NCI-H1417 treated with DMSO at 0.1 percent for 48 hours (cell line): ENCODE data around the gene TMTC3.
"Not testable (repeated sequence)": the region's sequence is repeated elsewhere in the genome, so short reads cannot be mapped to it uniquely, and the experiment has no call there.

Experiments used
- DNase-seq: peaks from one replicate; lab custom pipeline; 2025; lab: John Stamatoyannopoulos, UW

The TMTC3 gene

GRCh38 chr12:88141774-88142609 is at the start of gene TMTC3, which contains the start of gene CEP290:
Gene TMTC3 (plus strand): TSS chr12:88142307. CDS start chr12:88148316, 6,009 bp downstream.
Gene CEP290 (minus strand): TSS chr12:88142088. CDS start chr12:88141307, 781 bp downstream.
- peak; percentile 99 for DNase-seq

DNA sequence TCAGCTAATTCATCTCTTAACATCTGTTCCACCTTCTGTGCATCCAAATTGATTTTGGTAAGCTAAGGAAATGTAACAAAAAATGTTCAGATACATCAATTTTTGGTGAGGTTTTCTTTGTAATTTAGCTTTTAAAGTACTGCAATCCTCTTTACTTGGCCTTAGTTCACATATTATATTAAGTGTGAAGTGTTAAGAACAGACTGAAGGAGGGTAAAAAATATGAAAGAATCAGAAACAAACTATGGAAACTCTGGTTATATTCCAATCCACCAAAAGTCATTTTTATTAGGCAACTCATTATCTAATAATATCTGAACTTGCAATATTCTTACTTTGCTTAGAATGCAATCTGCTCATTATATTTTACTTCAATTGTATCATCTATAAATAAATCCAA is 49.3 kb upstream of the TMTC3 start:
- DNase-seq: no peak

DNA sequence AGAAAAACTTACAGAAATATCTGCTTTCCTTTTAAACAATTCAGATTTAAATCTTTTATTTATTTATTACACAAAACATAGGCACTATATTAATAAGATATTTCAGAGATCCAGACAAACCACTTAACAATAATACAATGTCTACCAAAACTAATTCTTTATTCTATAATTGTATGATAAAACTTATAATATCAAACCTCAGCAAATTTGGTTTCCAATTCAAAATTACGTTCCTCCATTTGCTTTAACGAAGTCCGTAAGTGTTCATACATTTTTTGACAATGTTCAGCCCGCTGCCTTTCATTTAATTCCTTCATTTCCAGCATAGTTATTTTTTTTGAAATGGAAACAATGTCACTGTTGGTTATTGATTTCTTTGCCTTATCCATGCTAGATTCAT is 48.5 kb upstream of the TMTC3 start:
- DNase-seq: no peak

DNA sequence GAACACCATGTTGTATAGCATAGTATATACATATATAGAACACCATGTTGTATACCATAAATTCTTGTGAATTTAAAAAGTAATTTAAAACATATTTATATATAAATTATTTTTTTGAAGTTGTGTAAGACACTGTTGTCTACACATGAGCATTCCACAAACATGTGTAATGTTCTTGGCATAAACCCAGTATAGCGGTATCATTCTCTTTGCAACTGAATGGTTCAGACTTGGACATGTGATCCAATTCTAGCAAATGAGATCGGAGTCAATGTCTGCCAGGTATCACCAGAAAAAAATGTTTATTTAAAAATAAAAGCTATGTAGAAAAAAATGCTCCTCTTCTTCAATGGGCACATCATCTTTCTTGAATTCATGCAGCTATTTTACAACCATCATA is 34.1 kb upstream of the TMTC3 start:
- DNase-seq: no peak

DNA sequence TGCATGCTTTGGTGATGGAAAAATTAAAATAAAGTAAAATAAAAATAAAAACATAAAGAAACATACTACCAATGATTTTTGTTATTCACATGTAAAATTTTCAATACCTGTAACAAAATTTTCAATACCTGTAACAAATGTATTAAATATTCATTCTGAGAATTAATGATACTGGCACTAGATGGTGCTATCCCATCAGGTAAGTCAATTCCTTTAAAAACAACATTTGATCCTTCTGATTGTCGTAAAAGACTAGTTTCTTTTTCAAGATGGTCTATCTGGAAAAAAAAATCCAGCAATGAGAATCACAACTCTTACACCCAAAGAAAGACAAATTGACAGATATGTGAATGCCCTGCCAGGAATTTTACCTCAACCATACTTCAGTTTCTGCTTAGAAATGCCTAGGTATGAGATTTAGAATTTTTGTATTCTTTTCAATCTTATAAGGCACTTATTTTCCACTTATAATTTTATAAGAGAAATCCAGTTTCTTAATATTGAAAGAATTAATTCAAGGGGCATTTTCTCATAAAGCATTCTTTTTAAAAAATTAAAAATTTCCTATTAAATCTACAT is 30.9 kb upstream of the TMTC3 start:
- DNase-seq: no peak

GRCh38 chr12:88113871-88114270 is 28.2 kb upstream of the TMTC3 start:
- DNase-seq: no peak

GRCh38 chr12:88122666-88123065 is 19.4 kb upstream of the TMTC3 start:
- DNase-seq: no peak

GRCh38 chr12:88127099-88127498 is 15.0 kb upstream of the TMTC3 start:
- DNase-seq: no peak

DNA sequence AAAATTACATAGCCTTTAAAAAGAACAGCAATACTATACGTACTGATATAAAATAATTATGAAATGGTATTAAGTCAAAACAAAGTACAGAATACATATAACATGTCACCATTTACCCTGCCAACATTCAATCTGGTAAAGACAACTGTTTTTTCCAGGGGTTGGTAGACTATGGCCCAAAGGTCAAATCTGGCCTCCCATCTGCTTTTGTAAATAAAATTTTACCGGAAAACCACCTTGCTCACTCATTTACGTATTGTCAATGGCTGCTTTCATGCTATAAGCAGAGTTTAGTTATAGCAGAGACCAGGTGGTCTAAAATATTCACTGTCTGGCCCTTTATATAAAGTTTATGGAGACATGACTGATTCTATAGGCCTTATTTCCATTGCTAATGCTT is 14.3 kb upstream of the TMTC3 start:
- no peak for DNase-seq

- no peak for DNase-seq
These were observed 9.7 kb upstream of the TMTC3 start for GRCh38 chr12:88132392-88132791.

- not testable (repeated sequence) for DNase-seq
These were observed 8.9 kb upstream of the TMTC3 start for GRCh38 chr12:88133181-88133580.

GRCh38 chr12:88139711-88140110 is 2.4 kb upstream of the TMTC3 start:
- not testable (repeated sequence) for DNase-seq

GRCh38 chr12:88141425-88141773 is 708 bp upstream of the TMTC3 start:
- no peak for DNase-seq

DNA sequence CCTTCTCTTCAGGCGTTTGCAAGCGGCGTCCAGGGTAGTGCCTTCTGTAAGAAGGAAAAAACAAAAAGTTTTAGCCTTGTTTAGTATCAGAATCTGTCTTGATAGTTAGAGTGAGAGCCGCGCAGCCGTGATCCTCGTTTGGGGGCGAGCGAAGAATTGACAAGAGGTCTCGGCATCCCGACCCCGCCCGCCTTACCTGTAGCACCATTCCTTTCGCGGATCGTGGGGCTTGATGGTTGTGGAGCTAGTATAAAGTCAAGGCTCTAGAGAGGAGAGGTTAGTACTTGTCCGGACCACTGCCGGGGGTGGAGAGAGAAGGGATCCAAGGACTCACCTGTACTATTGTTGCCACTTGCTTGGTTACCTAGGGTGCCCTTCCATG is 494 bp downstream of the TMTC3 start:
- DNase-seq: peak; percentile 34

DNA sequence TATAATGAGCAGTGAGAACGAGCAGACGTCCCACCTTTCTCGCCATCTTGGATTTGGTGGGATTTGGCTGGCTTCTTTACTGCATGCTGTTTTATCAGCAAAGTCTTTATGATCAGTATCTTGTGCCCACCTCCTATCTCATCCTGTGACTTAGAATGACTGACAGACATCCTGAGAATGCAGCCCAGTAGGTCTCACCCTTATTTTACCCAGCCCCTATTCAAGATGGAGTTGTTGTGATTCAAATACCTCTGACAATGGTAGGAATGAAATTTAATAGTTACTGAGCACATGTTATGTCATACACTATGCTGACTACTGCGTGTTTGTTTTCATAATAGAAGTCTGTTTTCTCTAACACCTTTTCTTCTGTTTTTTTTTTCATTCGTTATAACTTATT is 1.9 kb downstream of the TMTC3 start:
- no peak for DNase-seq

DNA sequence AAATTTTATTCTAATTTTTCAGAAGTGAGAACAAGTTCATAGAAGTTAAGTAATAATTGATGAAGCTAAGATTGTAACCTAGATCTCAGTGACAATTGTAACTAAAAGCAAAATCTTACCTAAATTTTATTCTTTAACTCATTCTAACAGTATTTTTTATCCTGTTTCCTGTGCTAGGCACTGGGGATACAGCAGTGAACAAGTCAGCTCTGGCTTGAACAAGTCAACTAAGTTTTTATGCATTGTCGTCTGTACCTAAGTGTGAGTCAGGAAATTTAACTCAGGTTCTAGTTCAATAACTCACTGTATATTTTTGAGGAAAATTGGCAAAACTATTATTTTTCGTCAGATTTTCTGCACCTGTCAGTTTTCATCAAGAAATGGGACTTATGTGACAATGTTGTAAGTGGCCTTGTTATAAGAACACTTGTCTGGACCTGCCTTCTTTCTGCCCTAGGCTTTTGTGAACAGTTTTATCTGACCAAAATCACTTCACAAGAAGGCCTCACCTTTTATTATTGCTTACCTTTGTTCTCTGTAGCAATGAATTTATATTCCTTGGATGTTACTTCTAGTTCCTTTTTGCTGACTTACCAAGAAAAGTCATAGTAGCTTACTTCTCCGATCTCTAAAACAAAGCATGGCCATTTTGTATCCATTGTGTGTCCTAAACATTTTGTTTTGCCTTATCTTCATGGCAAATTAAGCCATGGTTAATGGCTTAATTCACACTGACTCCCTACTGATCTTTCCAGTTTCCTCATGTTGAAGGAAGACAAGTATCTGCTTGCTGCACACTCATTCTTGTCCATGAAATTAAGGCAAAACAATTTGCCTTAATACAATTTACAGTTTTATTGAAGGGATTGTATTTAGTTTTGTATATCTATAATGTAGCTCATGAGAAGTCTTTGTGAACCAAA is 2.7 kb downstream of the TMTC3 start:
- no peak for DNase-seq

GRCh38 chr12:88145567-88146505 is 3.7 kb downstream of the TMTC3 start:
- no peak for DNase-seq

DNA sequence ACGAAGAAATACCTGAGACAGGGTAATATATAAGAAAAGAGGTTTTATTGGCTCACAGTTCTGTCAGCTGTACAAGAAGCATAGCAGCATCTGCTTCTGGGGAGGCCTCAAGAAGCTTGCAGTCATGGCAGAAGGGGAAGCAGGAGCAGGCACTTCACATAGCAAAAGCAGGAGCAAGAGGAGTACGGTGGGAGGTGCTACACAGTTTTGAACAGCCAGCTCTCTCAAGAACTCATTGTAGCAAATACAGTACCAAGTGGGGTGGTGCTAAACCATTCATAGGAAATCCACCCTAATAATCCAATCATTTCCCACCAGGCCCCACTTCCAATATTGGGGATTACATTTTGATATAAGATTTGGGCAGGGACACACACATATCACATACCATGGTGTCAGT is 8.0 kb downstream of the TMTC3 start:
- DNase-seq: no peak

GRCh38 chr12:88153959-88154358 is 11.9 kb downstream of the TMTC3 start:
- no peak for DNase-seq

DNA sequence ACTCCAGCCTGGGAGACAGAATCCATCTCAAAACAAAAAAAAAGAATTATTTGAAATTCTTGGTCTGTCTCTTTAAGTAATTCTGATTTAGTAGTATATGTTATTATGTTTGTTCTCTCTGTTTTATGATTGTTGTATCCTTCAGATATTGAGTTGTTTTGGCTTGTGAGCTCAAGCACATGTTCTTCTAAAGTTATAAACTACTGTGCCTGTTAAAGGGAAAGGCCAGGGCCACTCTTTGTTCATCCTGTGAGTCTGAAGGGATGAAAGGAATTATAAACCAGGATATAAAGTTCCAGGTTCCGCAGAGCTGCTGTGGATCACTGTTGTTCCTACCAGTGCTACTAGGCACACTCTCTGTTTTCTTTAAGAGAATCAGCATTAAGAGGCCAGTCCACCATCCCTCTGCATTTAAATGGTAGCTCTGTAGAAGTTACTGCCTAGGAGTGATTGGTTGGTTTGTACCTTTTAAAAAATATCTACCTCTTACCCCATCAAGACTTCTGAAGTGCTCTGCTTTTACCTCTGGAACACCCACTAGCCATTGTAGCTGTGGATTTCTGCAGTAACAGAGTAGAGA is 14.1 kb downstream of the TMTC3 start:
- DNase-seq: no peak

DNA sequence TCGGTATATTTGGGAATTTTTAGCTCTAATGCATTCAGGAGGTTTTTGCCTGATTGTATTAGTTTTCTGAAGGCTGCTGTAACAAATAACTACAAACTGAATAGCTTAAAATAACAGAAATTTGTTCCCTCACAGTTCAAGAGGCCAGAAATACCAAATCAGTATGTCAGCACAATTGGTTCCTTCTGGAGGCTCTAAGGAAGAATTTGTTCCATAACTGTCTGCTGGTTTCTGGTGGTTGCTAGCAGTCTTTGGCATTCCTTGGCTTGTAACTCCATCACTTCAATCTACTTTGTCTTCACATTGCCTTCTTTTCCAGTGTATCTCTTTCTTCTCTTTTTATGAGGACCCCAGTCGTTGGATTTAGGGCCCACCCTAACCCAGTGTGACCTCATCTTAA is 21.3 kb downstream of the TMTC3 start:
- DNase-seq: no peak
